IMR-90 (cell line): ENCODE data around the gene RAD51C. TPM values are rescaled to one million over a fixed set of nuclear protein-coding genes. Genes with fewer than 3 reads are reported as not detected.

Experiments used
- ATAC-seq: fragments of 200-7000 bp; cut with Tn5 transposase; 2 replicates; pipeline ENCODE4 v1.9.1; 2020; ENCODE audit warnings: low read depth, mild to moderate bottlenecking, moderate library complexity
- BruUV-seq: library from RNA; stranded (reverse); fragments of 400-500 nt; replicated peaks from 2 replicates; lab custom pipeline; 2021; lab: Mats Ljungman, UMichigan
- CTCF ChIA-PET: fragments of 300-600 bp; formaldehyde crosslinking; extraction: SDS; loops from one replicate; lab custom pipeline; 2021; ENCODE audit warnings: antibody characterized with exemption; lab: Yijun Ruan, JAX
- POLR2A ChIA-PET: fragments of 300-600 bp; sonication (Branson Sonifier 250); formaldehyde crosslinking; loops from one replicate; lab custom pipeline; 2022; ENCODE audit warnings: antibody characterized with exemption; ENCODE audit not compliant: unreplicated experiment; lab: Charles Lee
- DNase-seq: peaks from one replicate; pipeline ENCODE4 v3.0.0; 2013
- H2AFZ ChIP-seq: replicated peaks from 2 replicates; pipeline ENCODE3; 2013; ENCODE audit warnings: low read length, mild to moderate bottlenecking; ENCODE audit not compliant: poor library complexity
- H2AK5ac ChIP-seq: 2 replicates; pipeline ENCODE4 v1.6.1; 2013; ENCODE audit warnings: low read depth, low read length, inconsistent platforms
- H2AK9ac ChIP-seq: replicated peaks from 2 replicates; pipeline ENCODE3; 2013; ENCODE audit warnings: mild to moderate bottlenecking, low read depth, low read length, moderate library complexity; ENCODE audit not compliant: poor library complexity
- H2BK120ac ChIP-seq: 2 replicates; pipeline ENCODE4 v1.6.1; 2013; ENCODE audit warnings: low read depth, low read length, inconsistent platforms
- H2BK15ac ChIP-seq: 3 replicates; pipeline ENCODE4 v1.6.1; 2013; ENCODE audit warnings: low read depth, low read length, inconsistent platforms
- H2BK20ac ChIP-seq: 2 replicates; pipeline ENCODE4 v1.6.1; 2013; ENCODE audit warnings: low read depth, mild to moderate bottlenecking, inconsistent platforms, low read length, moderate library complexity
- H2BK5ac ChIP-seq: 2 replicates; pipeline ENCODE4 v1.6.1; 2013; ENCODE audit warnings: mild to moderate bottlenecking, low read depth, low read length, inconsistent platforms; ENCODE audit not compliant: poor library complexity, severe bottlenecking
- H3K14ac ChIP-seq: replicated peaks from 2 replicates; pipeline ENCODE4 v1.6.1; 2013; ENCODE audit warnings: low read depth, low read length, inconsistent platforms
- H3K18ac ChIP-seq: 2 replicates; pipeline ENCODE4 v1.6.1; 2013; ENCODE audit warnings: low read depth, low read length, control low read depth
- H3K23ac ChIP-seq: 2 replicates; pipeline ENCODE4 v1.6.1; 2013; ENCODE audit warnings: low read depth, low read length, inconsistent platforms
- H3K27ac ChIP-seq: 2 replicates; pipeline ENCODE4 v1.5.1; 2013; ENCODE audit warnings: mild to moderate bottlenecking, control low read depth, low read length; ENCODE audit not compliant: insufficient read depth
- H3K27me3 ChIP-seq: 2 replicates; pipeline ENCODE4 v1.6.1; 2013; ENCODE audit warnings: low read length; ENCODE audit not compliant: control insufficient read depth, insufficient read depth
- H3K36me3 ChIP-seq: 2 replicates; pipeline ENCODE4 v1.6.1; 2013; ENCODE audit warnings: low read length, mixed read lengths; ENCODE audit not compliant: control insufficient read depth, insufficient read depth
- H3K4ac ChIP-seq: 2 replicates; pipeline ENCODE4 v1.6.1; 2013; ENCODE audit warnings: low read depth, low read length, inconsistent platforms
- H3K4me1 ChIP-seq: 2 replicates; pipeline ENCODE4 v1.6.1; 2013; ENCODE audit warnings: low read length, mixed read lengths; ENCODE audit not compliant: control insufficient read depth, insufficient read depth
- H3K4me2 ChIP-seq: 2 replicates; pipeline ENCODE4 v1.6.1; 2013; ENCODE audit warnings: low read depth, mild to moderate bottlenecking, control low read depth, low read length, moderate library complexity
- H3K4me3 ChIP-seq: 2 replicates; pipeline ENCODE4 v1.5.1; 2013; ENCODE audit warnings: low read depth, mild to moderate bottlenecking, control low read depth, low read length, moderate library complexity; ENCODE audit not compliant: insufficient read depth
- H3K56ac ChIP-seq: 2 replicates; pipeline ENCODE4 v1.6.1; 2013; ENCODE audit warnings: low read length, inconsistent platforms; ENCODE audit not compliant: insufficient read depth; ENCODE audit errors: extremely low read depth
- H3K79me1 ChIP-seq, 2 experiments: 2 replicates each; pipeline ENCODE4 v1.6.1; 2013; ENCODE audit warnings: low read length in 2 of 2, inconsistent platforms in 1 of 2, low read depth in 1 of 2
- H3K9ac ChIP-seq: 2 replicates; pipeline ENCODE4 v1.6.1; 2013; ENCODE audit warnings: low read depth, low read length, control low read depth
- H3K9me1 ChIP-seq: 2 replicates; pipeline ENCODE4 v1.6.1; 2013; ENCODE audit warnings: low read length, inconsistent platforms; ENCODE audit not compliant: insufficient read depth
- H3K9me3 ChIP-seq: 2 replicates; pipeline ENCODE4 v1.6.1; 2013; ENCODE audit warnings: low read length; ENCODE audit not compliant: control insufficient read depth, insufficient read depth
- H4K20me1 ChIP-seq: 2 replicates; pipeline ENCODE4 v1.6.1; 2013; ENCODE audit warnings: low read length, inconsistent platforms; ENCODE audit not compliant: insufficient read depth
- H4K5ac ChIP-seq: 2 replicates; pipeline ENCODE4 v1.6.1; 2013; ENCODE audit warnings: mild to moderate bottlenecking, low read depth, low read length, control low read depth
- H4K8ac ChIP-seq, 2 experiments: 2 replicates each; pipeline ENCODE4 v1.6.1; 2013; ENCODE audit warnings: low read depth in 2 of 2, low read length in 2 of 2, control low read depth in 1 of 2, inconsistent platforms in 1 of 2
- H4K91ac ChIP-seq: 2 replicates; pipeline ENCODE4 v1.6.1; 2013; ENCODE audit warnings: low read depth, low read length, inconsistent platforms; ENCODE audit not compliant: insufficient read depth
- BHLHE40 ChIP-seq: fragments of 150-350 bp; IDR thresholded peaks from 2 replicates; pipeline ENCODE4 v1.6.1; 2016; ENCODE audit warnings: mild to moderate bottlenecking, low read depth, low read length
- FOS ChIP-seq: fragments of 150-350 bp; IDR thresholded peaks from 2 replicates; pipeline ENCODE4 v1.6.1; 2016; ENCODE audit warnings: low read depth, low read length
- MXI1 ChIP-seq: IDR thresholded peaks from 2 replicates; pipeline ENCODE4 v1.6.1; 2012; ENCODE audit warnings: low read depth, mild to moderate bottlenecking, low read length, moderate library complexity, borderline replicate concordance
- RCOR1 ChIP-seq: IDR thresholded peaks from 2 replicates; pipeline ENCODE4 v1.6.1; 2012; ENCODE audit warnings: mild to moderate bottlenecking, low read length, improper control_type of control experiment; ENCODE audit not compliant: insufficient replicate concordance
- RFX5 ChIP-seq: IDR thresholded peaks from 2 replicates; pipeline ENCODE4 v1.8.0; 2012; ENCODE audit warnings: low read depth, mild to moderate bottlenecking, low read length, moderate library complexity
- USF2 ChIP-seq: fragments of 150-350 bp; IDR thresholded peaks from 2 replicates; pipeline ENCODE4 v1.6.1; 2017; ENCODE audit warnings: mild to moderate bottlenecking, antibody characterized with exemption, low read length, low read depth
- WGBS, 2 experiments: methylation state at CpG; one replicate each; pipeline versions ENCODE4 v1.1.5 to v1.1.7; 2013; ENCODE audit warnings: missing lambda C conversion rate in 2 of 2; ENCODE audit not compliant: insufficient read length in 1 of 2; ENCODE audit errors: extremely low coverage in 2 of 2; 5-methylcytosine and 5-hydroxymethylcytosine counted together
- dilution Hi-C: fragments of 300-500 bp; cut with HindIII; formaldehyde crosslinking; loops from one replicate; pipeline ENCODE4 v1.14.3; 2018; ENCODE audit warnings: low sequenced_read_pairs; ENCODE audit not compliant: unreplicated experiment
- in situ Hi-C: fragments of 300-500 bp; cut with MboI; formaldehyde crosslinking; loops from 3 replicates; pipeline ENCODE4 v1.14.3; 2019; ENCODE audit warnings: low sequenced_read_pairs, inconsistent platforms, mixed read lengths
- intact Hi-C: fragments of 100-400 bp; cut with micrococcal nuclease; formaldehyde crosslinking; loops from 2 replicates; pipeline ENCODE4 v1.10.0; 2022
- polyA plus RNA-seq, 3 experiments: library from polyadenylated mRNA; depleted of rRNA; stranded (reverse); fragments of >200 nt; gene quantifications; 2 replicates each; pipeline ENCODE4 v1.2.3, GENCODE V29; 2012; ENCODE audit warnings: low replicate concordance in 1 of 3
- total RNA-seq: library from RNA; depleted of rRNA; stranded (reverse); fragments of >200 nt; gene quantifications from 2 replicates; pipeline ENCODE4 v1.2.3, GENCODE V29; 2012
- TF ChIP-seq, protein P1 (sequence below): fragments of 150-350 bp; IDR thresholded peaks from 2 replicates; pipeline ENCODE4 v1.6.1; 2016; ENCODE audit warnings: low read depth, mild to moderate bottlenecking, low read length, moderate library complexity, borderline replicate concordance

The RAD51C gene
- total and polyA plus RNA-seq, 2 of the 4 experiments (the other 2 are of a cell fraction): 21.1 to 28.3 TPM

GRCh38 chr17:58703137-58703915 lies 10.9 kb downstream of the RAD51C start:
- ChIA-PET POLR2A (interaction anchor here (0.9 kb wide), 1 partner anchor 71 kb away, joined by 3 read pairs; no protein-coding TSS in a partner anchor), CTCF (interaction anchor here (0.5 kb wide), 1 partner anchor 95 kb away, joined by 3 read pairs; no protein-coding TSS in a partner anchor)
- Histone ChIP-seq H2BK5ac (peak overlapping the region; percentile 7), H3K9me3 (no peaks in the 10 kb centered on the region), H2BK20ac (peak overlapping the region; percentile 72; the same call in 1 of the 2 replicates), H2AK9ac (peak overlapping the region; percentile 33), H4K91ac (peak overlapping the region; percentile 70; the same call in 1 of the 2 replicates), H3K4me2 (no peak overlapping the region), H3K4me1 (peaks cover 3% of the 10 kb centered on the region), H3K18ac (peak overlapping the region; percentile 64; the same call in 1 of the 2 replicates), H3K4ac (no peak overlapping the region), H3K23ac (no peak overlapping the region), H2BK120ac (peak overlapping the region; percentile 74; the same call in 1 of the 2 replicates), H4K5ac (no peak overlapping the region), H3K27ac (no peak overlapping the region), H3K36me3 (peaks cover 6% of the 10 kb centered on the region; the same call in 1 of the 2 replicates), H2BK15ac (no peak overlapping the region), H2AK5ac (0 out of 2 replicates have a peak overlapping the region, but pooled peaks have one; percentile 46), H3K4me3 (no peak overlapping the region), H4K20me1 (no peaks in the 10 kb centered on the region), H2AFZ (no peak overlapping the region), H3K27me3 (no peaks in the 10 kb centered on the region), H3K9ac (no peak overlapping the region), H3K79me1 (no peaks in the 10 kb centered on the region), H3K56ac (no peak overlapping the region), H4K8ac (no peak overlapping the region), H3K14ac (no peak overlapping the region), H3K9me1 (peaks cover 2% of the 10 kb centered on the region; the same call in 1 of the 2 replicates)
- WGBS, 2 experiments: no CpG with 5 or more reads among the region's 4 CpGs
- DNase-seq (peak; percentile 76), ATAC-seq (peak; percentile 88)
- dilution Hi-C loops: no loop called here
- TF ChIP-seq USF2: no peak
- TF ChIP-seq BHLHE40: no peak
- TF ChIP-seq RCOR1: no peak
- TF ChIP-seq RFX5: no peak
- peak; percentile 65; the same call in 1 of the 2 replicates for TF ChIP-seq FOS
- TF ChIP-seq MXI1: no peak
- TF ChIP-seq, protein P1, sequence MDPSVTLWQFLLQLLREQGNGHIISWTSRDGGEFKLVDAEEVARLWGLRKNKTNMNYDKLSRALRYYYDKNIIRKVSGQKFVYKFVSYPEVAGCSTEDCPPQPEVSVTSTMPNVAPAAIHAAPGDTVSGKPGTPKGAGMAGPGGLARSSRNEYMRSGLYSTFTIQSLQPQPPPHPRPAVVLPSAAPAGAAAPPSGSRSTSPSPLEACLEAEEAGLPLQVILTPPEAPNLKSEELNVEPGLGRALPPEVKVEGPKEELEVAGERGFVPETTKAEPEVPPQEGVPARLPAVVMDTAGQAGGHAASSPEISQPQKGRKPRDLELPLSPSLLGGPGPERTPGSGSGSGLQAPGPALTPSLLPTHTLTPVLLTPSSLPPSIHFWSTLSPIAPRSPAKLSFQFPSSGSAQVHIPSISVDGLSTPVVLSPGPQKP: no peak
- intact Hi-C loops: no loop called here
- no TSS peak for BruUV-seq
- in situ Hi-C loops: no loop called here
